IPS-18c (cell line): ENCODE results near the gene UNC13B.

Experiments
- H3K4me3 ChIP-seq: 2 replicates; pipeline ENCODE4 v1.7.0; 2013; ENCODE audit warnings: low read depth, mild to moderate bottlenecking, low read length, moderate library complexity; ENCODE audit not compliant: insufficient read depth
- H3K9me3 ChIP-seq: one replicate; pipeline ENCODE4 v1.6.1; 2013; ENCODE audit warnings: mild to moderate bottlenecking, low read length, moderate library complexity; ENCODE audit not compliant: control insufficient read depth, insufficient read depth

The UNC13B gene

GRCh38 chr9:35366627-35367026 is 204.8 kb downstream of the UNC13B start:
- H3K9me3 ChIP-seq: no peaks in the 10 kb centered on the region

GRCh38 chr9:35367451-35367850 is 205.6 kb downstream of the UNC13B start:
- H3K9me3 ChIP-seq: no peaks in the 10 kb centered on the region
- no peak overlapping the region for H3K4me3 ChIP-seq

More at GRCh38 chr9:35366627-35367026, 204.8 kb downstream of the UNC13B start:
- H3K4me3 ChIP-seq: no peak overlapping the region

DNA sequence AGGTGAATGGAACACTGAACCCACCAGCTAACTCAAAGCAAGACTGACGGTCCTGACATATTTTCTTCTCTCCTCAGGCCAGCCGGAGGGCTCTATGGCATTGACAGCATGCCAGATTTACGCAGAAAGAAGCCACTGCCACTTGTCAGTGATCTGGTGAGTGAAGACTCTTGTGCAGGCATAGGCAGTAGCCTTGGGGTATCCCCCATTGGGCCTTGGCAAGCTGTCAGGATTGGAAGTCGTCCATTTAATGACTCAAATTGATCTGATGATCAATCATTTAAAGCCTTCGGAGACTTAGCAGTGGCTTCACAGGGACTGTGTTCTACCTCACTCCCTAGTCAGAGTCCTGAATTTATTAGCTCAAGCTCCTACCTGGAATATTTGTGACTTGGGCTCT is 208.4 kb downstream of the UNC13B start:
- Histone ChIP-seq H3K4me3 (no peak overlapping the region), H3K9me3 (no peaks in the 10 kb centered on the region)

DNA sequence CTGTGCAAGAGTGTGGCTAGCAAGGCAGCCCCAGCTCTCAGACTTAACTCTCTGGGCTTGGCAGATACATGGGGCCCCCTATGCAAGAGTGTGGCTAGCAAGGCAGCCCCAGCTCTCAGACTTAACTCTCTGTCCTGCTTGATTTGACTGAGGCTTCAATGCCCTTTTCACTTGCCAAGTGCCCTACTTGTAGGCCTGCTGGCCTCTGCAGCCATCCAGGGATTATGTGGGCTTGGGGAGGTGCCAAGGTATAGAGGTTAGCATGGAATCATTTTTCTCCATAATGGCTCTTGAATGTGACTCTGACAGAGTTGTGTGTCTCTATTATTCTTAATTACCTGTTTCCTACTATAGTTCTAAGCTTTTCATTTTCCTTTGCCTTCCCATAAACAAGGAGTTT is 212.6 kb downstream of the UNC13B start:
- no peak overlapping the region for H3K4me3 ChIP-seq
- H3K9me3 ChIP-seq: no peaks in the 10 kb centered on the region

DNA sequence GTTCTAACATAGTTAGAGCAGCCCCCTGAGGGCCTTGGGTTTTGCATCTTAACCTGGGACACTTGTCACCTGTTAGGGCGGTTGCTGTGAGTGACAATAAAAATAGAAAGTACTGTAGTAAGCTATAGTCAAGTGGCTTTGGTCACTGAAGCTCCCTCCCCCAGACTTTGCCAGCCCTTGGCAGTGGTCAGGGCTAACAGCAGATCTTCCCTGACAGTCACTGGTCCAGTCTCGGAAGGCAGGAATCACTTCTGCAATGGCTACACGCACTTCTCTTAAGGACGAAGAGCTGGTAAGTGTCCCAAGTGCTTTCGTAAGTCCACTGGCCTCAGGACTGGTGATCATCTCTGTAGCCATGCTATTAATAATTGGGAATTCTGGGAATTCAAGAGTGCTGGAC is 213.1 kb downstream of the UNC13B start:
- Histone ChIP-seq H3K9me3 (no peaks in the 10 kb centered on the region), H3K4me3 (no peak overlapping the region)

GRCh38 chr9:35380039-35380438 is 218.2 kb downstream of the UNC13B start:
- H3K9me3 ChIP-seq: no peaks in the 10 kb centered on the region
- H3K4me3 ChIP-seq: no peak overlapping the region

GRCh38 chr9:35380619-35381018 is 218.8 kb downstream of the UNC13B start:
- Histone ChIP-seq H3K9me3 (no peaks in the 10 kb centered on the region), H3K4me3 (no peak overlapping the region)

- no peak overlapping the region for H3K4me3 ChIP-seq
- H3K9me3 ChIP-seq: no peaks in the 10 kb centered on the region
These were observed 223.2 kb downstream of the UNC13B start for GRCh38 chr9:35385042-35385441.

DNA sequence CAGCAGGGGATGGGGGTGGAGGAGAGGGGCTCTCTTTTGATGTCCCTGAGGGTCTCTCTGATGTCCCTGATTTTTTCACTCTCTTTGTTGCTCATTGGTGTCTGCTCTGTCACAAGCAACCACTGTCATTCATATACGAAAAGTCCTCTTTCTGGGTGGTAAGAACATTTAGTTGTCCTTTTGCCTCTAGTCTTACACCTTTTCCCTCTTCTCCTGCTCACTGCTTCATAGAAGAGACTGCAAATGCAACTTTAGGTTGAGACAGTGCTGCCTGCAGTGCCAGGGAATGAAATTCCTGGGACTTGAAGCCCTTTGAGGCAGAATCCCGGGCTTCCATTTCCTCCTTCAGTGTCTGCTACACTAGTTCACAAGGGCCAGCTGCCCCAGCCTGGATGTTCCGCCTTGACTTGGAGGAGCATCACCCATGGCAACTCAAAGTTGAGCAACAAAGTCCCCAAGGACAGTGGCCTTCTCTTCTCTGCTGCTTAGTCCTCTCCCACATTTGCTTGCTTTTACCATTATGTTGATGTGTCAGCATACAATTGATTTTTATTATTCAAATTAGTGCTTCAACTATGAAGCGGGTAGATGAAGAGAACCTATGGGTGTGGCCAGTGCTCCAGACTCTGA is 233.4 kb downstream of the UNC13B start:
- H3K9me3 ChIP-seq: no peaks in the 10 kb centered on the region
- H3K4me3 ChIP-seq: no peak overlapping the region

DNA sequence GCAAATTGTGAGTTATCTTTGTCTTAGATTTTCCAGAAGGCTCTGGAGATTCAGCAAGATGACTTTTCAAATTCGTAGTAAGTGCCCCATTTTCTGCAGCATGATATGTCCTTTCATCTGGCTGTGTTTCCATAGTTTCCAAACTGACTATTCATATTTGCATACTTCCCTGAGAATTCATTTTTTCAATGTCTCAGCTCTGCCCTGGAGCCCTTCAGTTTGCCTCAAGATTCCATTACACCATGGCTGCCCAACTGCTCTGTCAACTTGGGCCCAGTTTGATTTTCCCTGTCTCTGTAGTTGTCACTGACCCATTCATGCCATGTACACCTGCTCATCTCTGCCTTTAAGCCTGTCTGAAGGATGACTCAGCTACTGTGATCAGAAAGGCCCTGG is 233.9 kb downstream of the UNC13B start:
- H3K9me3 ChIP-seq: no peaks in the 10 kb centered on the region
- no peak overlapping the region for H3K4me3 ChIP-seq

- Histone ChIP-seq H3K9me3 (no peaks in the 10 kb centered on the region), H3K4me3 (no peak overlapping the region)
These were observed 234.9 kb downstream of the UNC13B start for GRCh38 chr9:35396560-35397215.

- Histone ChIP-seq H3K9me3 (no peaks in the 10 kb centered on the region), H3K4me3 (no peak overlapping the region)
These were observed 235.4 kb downstream of the UNC13B start for GRCh38 chr9:35397216-35397698.

DNA sequence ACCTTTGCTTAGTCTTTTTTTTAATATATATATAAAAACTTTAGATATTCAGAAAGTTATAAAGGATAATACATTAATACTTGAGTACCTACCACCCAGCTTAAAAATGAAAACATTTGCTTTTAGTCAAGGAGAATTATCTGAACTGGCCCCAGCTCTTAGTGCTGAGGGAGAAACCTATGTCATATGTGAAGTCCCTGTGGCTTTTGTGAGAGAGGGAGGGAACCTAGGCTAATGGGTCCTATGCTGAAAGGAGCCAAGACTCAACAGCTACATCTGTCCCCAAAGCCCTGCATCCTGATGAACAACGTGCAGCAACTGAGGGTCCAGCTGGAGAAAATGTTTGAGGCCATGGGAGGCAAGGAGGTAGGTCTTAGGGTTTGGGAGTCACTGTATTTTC is 236.1 kb downstream of the UNC13B start:
- no peak overlapping the region for H3K4me3 ChIP-seq
- no peaks in the 10 kb centered on the region for H3K9me3 ChIP-seq

DNA sequence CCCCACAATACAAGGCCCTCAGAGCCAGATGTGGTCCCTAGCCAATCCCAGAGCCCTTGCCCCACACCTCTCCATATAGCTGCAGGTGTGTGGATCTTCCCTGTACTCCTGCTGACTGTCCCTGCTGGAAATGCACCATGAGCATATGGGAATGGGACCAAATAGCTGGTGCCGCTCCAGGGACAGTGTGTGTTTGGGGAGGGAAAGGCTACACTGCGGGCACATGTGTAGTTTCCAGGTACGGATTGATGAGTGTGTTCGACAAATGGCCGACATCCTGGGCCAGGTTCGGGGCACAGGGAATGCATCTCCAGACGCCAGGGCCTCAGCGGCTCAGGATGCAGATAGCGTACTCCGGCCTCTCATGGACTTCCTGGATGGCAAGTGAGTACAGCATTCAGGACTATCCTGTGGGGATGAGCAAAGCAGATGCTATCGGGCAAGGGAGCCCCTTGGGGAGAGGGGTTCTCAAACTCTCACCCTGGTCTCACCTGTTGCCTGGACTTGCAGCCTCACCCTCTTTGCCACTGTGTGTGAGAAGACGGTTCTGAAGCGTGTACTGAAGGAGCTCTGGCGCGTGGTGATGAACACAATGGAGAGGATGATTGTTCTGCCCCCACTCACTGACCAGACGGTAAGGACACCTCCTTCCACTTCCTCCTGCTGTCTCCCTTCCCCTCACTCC is 237.0 kb downstream of the UNC13B start:
- Histone ChIP-seq H3K9me3 (no peaks in the 10 kb centered on the region), H3K4me3 (no peak overlapping the region)

DNA sequence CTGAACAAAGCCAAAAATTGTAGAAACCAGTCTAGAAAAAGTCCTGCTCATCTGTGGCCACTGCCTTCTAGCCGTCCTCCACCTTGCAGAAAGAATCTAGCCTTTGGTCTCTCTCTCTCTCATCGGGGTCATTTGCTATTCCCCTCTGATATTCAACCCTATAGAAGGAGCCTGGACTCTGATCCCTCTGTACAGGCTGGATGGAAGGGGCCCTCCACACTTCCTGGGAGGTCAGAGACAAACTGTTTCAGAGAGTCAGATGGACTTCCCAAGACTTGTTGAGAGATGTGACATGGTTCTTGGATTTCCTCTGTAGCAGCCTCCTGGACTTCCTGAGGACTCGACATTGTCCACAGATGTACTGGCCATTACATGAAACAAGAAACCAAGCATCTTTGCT is 243.1 kb downstream of the UNC13B start:
- no peaks in the 10 kb centered on the region for H3K9me3 ChIP-seq
- no peak overlapping the region for H3K4me3 ChIP-seq

- H3K9me3 ChIP-seq: no peaks in the 10 kb centered on the region
- H3K4me3 ChIP-seq: peak overlapping the region; percentile 52; the same call in 1 of the 2 replicates
These were observed 244.6 kb downstream of the UNC13B start for GRCh38 chr9:35406183-35406959.

GRCh38 chr9:35407846-35408245 is 246.0 kb downstream of the UNC13B start:
- no peaks in the 10 kb centered on the region for H3K9me3 ChIP-seq
- no peak overlapping the region for H3K4me3 ChIP-seq
